SHP77 treated with DMSO at 0.1 percent for 48 hours (cell line): ENCODE results near the gene HSPA12A.
"Not testable (repeated sequence)": the region's sequence is repeated elsewhere in the genome, so short reads cannot be mapped to it uniquely, and the experiment has no call there.

Experiments
- DNase-seq: peaks from one replicate; lab custom pipeline; 2025; lab: John Stamatoyannopoulos, UW

Gene HSPA12A

GRCh38 chr10:116715839-116716377 lies 26.5 kb downstream of the HSPA12A start:
- no peak for DNase-seq

DNA sequence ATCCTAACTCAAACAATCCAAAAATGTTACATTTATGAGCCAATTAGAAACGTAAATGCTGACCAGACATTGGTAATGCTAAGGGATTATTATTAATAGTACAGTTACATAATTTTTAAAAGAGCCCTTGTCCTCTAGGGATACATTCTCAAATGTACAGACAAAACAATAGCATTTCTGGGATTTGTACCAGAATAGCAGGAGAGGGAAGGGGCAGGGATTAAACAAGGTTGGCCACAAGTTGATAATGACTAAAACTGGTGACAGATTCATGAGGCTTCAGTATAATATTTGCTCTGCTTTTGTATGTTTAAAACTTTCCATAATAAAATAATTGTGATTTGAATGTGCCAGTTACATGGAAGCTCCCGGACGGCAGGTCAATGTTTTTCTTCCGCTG lies 27.0 kb downstream of the HSPA12A start:
- no peak for DNase-seq

GRCh38 chr10:116713846-116714245 lies 28.5 kb downstream of the HSPA12A start:
- DNase-seq, result no peak

DNA sequence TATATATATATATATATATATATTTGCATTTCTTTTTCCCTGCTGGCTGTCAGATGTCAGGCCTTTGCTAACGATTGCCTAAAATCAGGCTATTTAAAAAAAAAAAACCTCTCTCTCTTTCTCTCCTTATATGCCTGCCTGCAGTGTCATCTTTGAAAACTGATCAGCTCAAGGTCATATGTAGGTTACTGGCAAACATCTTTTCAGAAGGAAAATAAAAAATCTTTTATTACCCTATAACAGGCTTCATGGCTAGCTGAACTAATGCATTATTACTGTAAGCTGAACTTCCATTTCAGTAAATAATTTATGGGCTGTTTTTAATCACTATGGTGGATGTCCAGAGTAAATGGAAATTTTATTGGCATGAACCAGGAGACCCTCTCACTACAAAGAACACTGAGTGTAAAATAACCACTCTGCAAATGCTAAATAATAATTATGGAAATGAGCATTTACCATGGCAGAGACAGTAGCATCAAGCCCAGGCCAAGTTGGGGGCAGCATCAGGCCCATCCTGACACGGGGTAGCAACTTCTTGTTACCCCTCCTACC lies 29.3 kb downstream of the HSPA12A start:
- DNase-seq, result no peak

DNA sequence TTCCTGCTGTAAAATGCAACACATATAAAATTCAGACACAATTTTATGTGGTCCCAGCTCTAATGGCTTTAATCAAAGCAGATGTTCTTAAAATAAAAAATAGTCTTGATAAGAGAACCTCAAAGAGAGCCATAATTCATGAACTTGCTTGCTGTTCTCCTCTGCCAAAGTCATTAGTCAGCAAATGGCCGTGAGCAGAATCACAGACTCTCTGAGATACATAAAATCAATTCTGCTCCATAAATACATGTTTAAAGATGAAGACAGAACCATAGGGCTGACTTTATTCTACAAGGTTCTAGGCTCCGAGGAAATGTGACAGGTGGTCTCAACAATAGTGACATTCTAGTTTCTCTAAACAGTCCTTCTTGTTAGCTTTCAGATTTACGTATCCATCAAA lies 29.8 kb downstream of the HSPA12A start:
- DNase-seq, result no peak

DNA sequence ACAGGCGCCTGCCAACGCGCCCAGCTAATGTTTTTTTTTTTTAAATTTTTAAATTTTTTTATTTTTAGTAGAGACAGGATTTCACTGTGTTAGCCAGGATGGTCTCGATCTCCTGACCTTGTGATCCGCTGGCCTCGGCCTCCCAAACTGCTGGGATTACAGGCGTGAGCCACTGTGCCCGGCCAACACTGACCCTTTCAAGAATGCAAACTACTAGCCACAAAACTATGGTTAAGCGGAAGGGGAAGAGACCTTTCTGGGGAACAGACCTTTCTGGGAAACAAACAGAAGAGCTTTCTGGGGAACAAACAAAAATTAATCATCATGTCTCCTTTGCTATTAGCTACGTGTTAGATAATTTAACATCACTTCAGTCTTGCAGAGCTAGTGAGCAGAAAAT lies 30.6 kb downstream of the HSPA12A start:
- not testable (repeated sequence) for DNase-seq

DNA sequence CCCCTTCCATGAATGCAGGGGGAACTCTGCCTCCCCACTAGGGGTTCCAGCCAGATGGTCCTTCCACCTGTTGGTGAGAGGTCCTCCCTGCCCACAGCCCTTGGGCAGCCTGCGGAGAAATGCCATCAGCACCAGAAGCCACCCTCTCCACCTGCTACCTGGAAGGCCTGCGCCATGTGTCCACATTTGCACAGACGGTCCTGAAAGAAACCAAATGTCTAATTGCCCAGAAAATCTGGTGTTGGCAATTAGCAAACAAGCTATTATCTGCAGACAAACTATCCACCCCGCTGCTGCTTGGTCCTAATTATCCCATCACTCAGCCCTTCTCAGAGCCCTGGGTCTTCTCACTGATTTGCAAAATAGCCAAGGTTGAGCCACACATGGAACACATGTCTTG lies 32.3 kb downstream of the HSPA12A start:
- no peak for DNase-seq

- no peak for DNase-seq
Measured at GRCh38 chr10:116708877-116709276, 33.5 kb downstream of the HSPA12A start.

GRCh38 chr10:116708391-116708821 lies 34.0 kb downstream of the HSPA12A start:
- DNase-seq, result no peak

DNA sequence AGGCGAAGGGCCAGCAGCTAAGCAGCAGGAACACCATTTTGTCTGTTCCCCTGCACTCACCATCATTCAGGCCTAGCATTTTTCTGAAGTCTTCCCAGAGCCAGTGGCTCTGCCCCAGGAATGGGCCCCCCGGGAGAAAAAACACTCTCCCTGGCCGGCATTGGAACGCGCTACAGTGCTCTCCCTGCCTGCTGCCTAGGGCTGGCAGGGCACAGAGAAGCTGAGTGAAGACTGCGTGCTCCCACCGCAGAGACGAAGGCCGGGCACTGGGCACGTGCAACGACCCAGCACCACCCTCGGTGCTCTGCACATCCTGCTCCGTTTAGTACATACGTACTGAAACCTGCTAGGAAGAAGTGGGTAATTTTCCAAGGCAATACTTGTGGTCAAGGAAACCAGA lies 34.4 kb downstream of the HSPA12A start:
- DNase-seq, result no peak

DNA sequence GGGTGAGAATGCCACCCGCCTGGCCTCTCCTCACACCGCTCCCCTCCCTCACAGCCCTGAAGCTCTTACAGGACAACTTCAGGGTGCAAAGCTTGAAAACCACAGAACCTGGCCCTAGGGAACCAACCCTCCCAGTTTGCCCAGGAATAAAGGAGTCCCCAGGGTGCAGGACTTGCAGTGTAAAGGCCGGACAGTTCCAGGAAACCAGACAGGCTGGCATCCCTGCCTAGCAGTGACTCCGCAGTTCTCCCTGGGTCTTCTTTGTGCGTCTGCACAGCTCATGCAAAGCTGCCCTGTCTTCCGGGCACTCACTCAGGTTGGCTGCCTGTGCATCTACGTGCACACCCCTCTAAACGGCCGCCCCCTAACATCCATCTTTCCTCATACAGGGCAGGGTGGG lies 36.1 kb downstream of the HSPA12A start:
- no peak for DNase-seq

- DNase-seq, result no peak
Measured at GRCh38 chr10:116705498-116705897, 36.9 kb downstream of the HSPA12A start.

GRCh38 chr10:116704926-116705325 lies 37.4 kb downstream of the HSPA12A start:
- DNase-seq, result no peak

- DNase-seq, result no peak
Measured at GRCh38 chr10:116702165-116702564, 40.2 kb downstream of the HSPA12A start.

DNA sequence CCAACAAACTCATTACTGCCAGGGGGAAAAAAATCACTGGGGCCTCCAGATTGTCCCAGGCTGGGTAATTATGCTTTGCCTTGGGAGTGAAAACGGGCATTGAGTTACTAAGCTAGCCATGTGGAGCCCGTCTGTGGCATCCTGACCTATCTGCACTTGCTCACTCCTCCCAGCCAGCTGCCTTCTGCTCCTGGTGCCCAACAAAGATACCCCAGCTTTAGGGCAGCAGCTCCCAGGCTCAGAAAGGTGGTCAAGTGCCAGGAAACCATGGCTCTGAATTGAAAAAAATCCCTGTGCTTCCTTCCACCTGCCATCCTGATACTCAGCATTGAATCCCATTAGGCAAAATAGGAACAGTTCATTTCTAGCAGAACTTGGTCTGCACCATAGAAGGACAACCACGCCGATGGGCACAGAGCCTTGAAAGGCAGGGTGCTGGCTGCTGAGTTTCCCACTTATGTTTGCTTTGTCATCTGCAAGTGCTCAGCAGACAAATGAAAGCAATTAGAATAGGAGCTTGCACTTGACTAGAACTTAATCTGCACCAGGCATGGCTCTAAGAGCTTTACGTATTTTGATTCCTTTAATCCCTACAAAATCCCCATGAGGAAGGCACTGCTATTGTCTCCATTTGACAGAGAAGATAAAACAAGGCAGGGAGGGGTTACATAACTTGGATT lies 42.8 kb downstream of the HSPA12A start:
- no peak for DNase-seq

- DNase-seq, result no peak
Measured at GRCh38 chr10:116699049-116699448, 43.3 kb downstream of the HSPA12A start.

GRCh38 chr10:116698364-116698763 lies 44.0 kb downstream of the HSPA12A start:
- no peak for DNase-seq

DNA sequence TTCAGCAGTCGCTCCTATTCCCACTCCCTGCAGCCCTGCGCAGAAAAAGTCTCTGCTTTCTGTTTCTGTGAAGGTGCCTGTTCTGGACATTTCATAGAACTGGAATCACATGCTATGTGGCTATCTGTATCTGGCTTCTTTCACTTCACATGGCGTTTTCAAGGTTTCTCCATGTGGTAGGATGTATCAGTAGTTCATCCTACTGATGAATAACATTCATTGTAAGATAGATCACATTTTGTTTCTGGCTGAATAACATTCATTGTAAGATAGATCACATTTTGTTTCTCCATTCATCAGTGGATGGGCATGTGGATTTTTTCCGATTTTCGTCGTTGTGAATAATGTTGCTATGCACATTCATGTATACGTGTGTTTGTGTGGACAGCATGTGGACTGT lies 44.5 kb downstream of the HSPA12A start:
- no peak for DNase-seq

DNA sequence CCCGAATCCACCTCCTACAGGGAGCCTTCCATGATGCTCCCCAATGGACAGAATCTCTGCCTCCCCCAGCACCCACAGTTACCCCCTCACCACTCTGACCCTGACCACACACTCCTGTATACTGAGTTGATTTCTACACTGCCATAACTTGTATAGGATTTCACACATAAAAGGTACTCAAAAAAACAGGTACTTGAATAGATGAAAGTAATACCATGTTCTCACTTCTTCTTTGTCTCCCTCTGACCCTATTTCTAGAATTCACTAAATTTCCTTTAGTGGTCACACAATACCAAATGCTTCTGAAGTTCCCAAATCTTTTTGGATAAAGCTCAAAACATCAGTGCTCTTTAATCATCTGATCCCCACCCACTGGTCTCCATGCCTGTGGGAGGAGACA lies 45.4 kb downstream of the HSPA12A start:
- DNase-seq, result no peak

GRCh38 chr10:116694927-116695268 lies 47.5 kb downstream of the HSPA12A start:
- DNase-seq, result no peak

DNA sequence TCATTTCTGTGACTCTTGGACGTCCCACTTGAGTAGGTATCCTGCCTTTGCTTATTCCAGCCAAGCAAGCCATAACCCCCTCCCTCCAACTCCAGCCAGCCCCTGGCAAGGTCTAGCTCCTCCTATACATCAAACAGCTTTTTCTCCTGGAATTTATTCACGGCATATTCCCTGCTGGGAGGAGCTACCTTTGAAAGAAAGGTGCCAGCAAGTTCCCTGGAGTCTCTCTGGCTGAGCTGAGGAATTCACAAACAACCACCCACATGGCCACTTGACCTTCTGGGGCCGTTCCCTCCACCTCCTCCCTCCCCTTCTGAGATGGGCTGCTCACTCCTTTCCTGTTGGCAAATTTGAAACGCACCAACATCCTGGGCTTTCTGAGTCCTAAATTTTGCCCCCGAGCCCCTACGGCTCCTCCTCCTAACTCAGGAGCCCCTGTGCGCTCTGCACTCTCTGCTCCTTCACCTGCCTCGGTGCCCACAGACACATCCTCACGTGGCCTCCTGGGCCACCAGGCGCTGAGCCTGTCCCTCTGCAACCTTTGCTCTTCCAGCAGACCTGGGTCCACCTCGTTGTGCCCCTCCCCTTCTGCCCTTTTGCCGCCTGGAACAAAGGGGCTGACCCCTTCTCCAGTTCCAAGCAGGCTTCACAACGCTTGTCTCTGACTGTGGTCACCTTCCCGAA lies 48.0 kb downstream of the HSPA12A start:
- no peak for DNase-seq

- no peak for DNase-seq
Measured at GRCh38 chr10:116692225-116692624, 50.1 kb downstream of the HSPA12A start.

GRCh38 chr10:116691635-116692034 lies 50.7 kb downstream of the HSPA12A start:
- DNase-seq, result no peak
